Astrocyte (in vitro differentiated cells and primary cell): ENCODE results near the gene AGPAT4.

Source experiments
- CTCF ChIP-seq: IDR thresholded peaks from 2 replicates; pipeline ENCODE4 v1.5.1; 2011; ENCODE audit warnings: low read depth, mild to moderate bottlenecking, inconsistent platforms, low read length, moderate library complexity; ENCODE audit not compliant: insufficient read depth
- EZH2 ChIP-seq: IDR thresholded peaks from 2 replicates; pipeline ENCODE4 v1.6.1; 2012; ENCODE audit warnings: mild to moderate bottlenecking, low read length, inconsistent platforms; ENCODE audit not compliant: insufficient read depth

GRCh38 chr6:161284653-161285052 lies 10.8 kb upstream of the AGPAT4 start:
- TF ChIP-seq CTCF (no peak), EZH2 (no peak)
